Adrenal gland (tissue), 5 donors: ENCODE measurements around the gene SEPTIN8.

Source experiments
- POLR2A ChIP-seq, 2 donors: fragments of 450-650 bp; IDR thresholded peaks; one replicate each; pipeline ENCODE4 v1.6.1; 2017; ENCODE audit warnings: antibody characterized with exemption in 2 of 2, mild to moderate bottlenecking in 2 of 2, moderate library complexity in 1 of 2
- TF ChIP-seq, protein P1 (sequence below), 6 experiments: fragments of 450-650 bp in 4 of 6; fragments of 200-600 bp in 2 of 6; sonication (generic) in 1 of 6; IDR thresholded peaks; 1 replicate in 5 of 6; 2 replicates in 1 of 6; pipeline versions ENCODE4 v1.5.1 to v1.8.0; 2016 to 2021; ENCODE audit warnings: antibody characterized with exemption in 6 of 6, mild to moderate bottlenecking in 2 of 6, moderate library complexity in 1 of 6
- donor health status: DM: no; HTN: no; CAD: no.

DNA sequence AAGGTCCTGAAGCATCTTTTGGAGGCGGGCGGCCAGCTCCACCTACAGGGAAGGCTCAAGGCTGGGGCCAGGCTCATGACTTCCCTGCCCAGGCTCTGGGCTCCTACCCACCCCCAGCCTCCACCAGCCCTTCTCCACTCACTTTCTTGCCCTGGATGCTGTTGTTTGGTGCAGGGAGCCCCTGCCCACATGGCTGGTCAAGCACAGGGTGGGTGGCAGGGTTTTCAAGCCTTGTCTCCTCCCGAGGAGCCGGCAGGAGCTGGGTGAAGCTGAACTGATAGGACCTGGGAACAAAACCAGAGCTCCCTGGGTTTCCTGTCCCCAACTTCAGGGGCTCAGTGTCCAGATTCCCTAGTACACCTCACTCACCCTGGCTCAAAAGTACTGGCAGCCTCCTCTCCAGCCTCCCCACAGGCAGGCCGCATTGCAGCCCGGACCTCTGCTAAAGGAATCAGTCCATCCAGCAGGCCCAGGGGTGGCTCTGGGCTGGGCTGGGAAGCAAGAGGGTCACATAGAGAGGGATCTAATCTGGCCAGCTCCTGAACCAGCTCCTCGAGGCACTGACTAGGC is 46.5 kb upstream of the SEPTIN8 start:
- TF ChIP-seq, protein P1, sequence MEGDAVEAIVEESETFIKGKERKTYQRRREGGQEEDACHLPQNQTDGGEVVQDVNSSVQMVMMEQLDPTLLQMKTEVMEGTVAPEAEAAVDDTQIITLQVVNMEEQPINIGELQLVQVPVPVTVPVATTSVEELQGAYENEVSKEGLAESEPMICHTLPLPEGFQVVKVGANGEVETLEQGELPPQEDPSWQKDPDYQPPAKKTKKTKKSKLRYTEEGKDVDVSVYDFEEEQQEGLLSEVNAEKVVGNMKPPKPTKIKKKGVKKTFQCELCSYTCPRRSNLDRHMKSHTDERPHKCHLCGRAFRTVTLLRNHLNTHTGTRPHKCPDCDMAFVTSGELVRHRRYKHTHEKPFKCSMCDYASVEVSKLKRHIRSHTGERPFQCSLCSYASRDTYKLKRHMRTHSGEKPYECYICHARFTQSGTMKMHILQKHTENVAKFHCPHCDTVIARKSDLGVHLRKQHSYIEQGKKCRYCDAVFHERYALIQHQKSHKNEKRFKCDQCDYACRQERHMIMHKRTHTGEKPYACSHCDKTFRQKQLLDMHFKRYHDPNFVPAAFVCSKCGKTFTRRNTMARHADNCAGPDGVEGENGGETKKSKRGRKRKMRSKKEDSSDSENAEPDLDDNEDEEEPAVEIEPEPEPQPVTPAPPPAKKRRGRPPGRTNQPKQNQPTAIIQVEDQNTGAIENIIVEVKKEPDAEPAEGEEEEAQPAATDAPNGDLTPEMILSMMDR (IDR thresholded peaks at IDR 0.05): no peak
- TF ChIP-seq POLR2A (IDR thresholded peaks at IDR 0.05): no peak
